ENCODE measurements around the gene SECISBP2L.

The SECISBP2L gene

DNA sequence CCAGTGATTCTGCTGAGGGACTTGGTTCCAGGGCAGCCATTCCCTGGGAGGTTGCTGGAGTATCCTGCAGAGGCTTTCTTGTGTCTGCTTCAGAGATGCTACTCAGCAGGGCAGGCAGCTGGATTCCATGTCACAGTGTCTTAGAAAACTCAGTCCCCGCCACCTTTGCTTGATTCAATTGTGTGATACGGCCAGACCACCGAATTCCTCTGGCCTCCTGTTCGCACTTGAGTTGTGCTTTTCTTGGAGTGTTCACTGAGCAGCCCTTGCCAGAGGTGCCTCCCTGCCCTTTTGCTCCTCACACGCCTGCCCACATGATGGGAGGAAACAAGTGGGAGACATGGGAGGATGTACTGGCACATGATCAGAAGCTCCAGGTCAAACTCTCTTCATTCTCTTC lies 62.9 kb downstream of the SECISBP2L start:
- no peaks in the 10 kb centered on the region for H3K9me3 ChIP-seq (ENCODE audit: insufficient read depth, low read length)
- H3K4me2 ChIP-seq (ENCODE audit: low read length): no peak overlapping the region
- TF ChIP-seq, protein P1, sequence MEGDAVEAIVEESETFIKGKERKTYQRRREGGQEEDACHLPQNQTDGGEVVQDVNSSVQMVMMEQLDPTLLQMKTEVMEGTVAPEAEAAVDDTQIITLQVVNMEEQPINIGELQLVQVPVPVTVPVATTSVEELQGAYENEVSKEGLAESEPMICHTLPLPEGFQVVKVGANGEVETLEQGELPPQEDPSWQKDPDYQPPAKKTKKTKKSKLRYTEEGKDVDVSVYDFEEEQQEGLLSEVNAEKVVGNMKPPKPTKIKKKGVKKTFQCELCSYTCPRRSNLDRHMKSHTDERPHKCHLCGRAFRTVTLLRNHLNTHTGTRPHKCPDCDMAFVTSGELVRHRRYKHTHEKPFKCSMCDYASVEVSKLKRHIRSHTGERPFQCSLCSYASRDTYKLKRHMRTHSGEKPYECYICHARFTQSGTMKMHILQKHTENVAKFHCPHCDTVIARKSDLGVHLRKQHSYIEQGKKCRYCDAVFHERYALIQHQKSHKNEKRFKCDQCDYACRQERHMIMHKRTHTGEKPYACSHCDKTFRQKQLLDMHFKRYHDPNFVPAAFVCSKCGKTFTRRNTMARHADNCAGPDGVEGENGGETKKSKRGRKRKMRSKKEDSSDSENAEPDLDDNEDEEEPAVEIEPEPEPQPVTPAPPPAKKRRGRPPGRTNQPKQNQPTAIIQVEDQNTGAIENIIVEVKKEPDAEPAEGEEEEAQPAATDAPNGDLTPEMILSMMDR (IDR thresholded peaks at IDR 0.05; ENCODE audit: low read depth, low read length): no peak
- no peak for TF ChIP-seq EZH2phosphoT487 (IDR thresholded peaks at IDR 0.05; ENCODE audit: low read depth)
- no peak overlapping the region for H3K9ac ChIP-seq (ENCODE audit: low read length)
- H4K20me1 ChIP-seq (ENCODE audit: insufficient read depth, low read length): no peaks in the 10 kb centered on the region
- H2AFZ ChIP-seq (ENCODE audit: low read depth, low read length): no peak overlapping the region
- H3K36me3 ChIP-seq (replicated peaks; ENCODE audit: low read depth, low read length): peaks cover 6% of the 10 kb centered on the region
- H3K4me3 ChIP-seq (ENCODE audit: low read length): no peak overlapping the region
- H3K4me1 ChIP-seq (ENCODE audit: low read length): no peaks in the 10 kb centered on the region
- no peak overlapping the region for H3K27ac ChIP-seq (ENCODE audit: low read length)
- no peaks in the 10 kb centered on the region for H3K27me3 ChIP-seq (ENCODE audit: low read depth, low read length)
- H3K79me2 ChIP-seq (ENCODE audit: low read length): no peaks in the 10 kb centered on the region

DNA sequence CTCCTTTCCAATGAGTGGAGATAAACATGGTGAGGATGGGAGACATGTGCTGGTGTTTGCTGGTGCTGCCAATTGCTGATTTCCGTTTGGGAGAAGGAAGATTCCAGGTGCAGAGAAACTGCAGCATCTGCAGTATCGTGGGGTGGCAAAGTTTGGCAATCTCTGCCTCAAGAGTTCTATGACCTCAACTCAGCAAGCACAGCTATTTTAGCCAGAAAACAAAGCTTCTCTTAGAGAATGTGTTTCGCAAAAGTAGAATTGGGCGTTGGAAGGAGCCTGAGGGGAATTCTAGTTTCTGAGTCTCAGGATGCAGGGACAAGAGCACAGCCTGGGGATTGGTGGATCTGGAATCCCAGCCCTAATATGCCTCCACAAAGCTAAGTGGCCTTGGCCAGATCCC lies 64.3 kb downstream of the SECISBP2L start:
- Histone ChIP-seq H2AFZ (ENCODE audit: low read depth, low read length) (no peak overlapping the region), H3K27ac (ENCODE audit: low read length) (no peak overlapping the region), H3K27me3 (ENCODE audit: low read depth, low read length) (no peaks in the 10 kb centered on the region), H3K4me2 (ENCODE audit: low read length) (no peak overlapping the region), H3K9ac (ENCODE audit: low read length) (no peak overlapping the region), H3K4me3 (ENCODE audit: low read length) (no peak overlapping the region), H3K9me3 (ENCODE audit: insufficient read depth, low read length) (no peaks in the 10 kb centered on the region), H3K79me2 (ENCODE audit: low read length) (no peaks in the 10 kb centered on the region), H4K20me1 (ENCODE audit: insufficient read depth, low read length) (no peaks in the 10 kb centered on the region), H3K4me1 (ENCODE audit: low read length) (no peaks in the 10 kb centered on the region), H3K36me3 (replicated peaks; ENCODE audit: low read depth, low read length) (no peaks in the 10 kb centered on the region)
- TF ChIP-seq, protein P1 (IDR thresholded peaks at IDR 0.05; ENCODE audit: low read depth, low read length): no peak
- TF ChIP-seq EZH2phosphoT487 (IDR thresholded peaks at IDR 0.05; ENCODE audit: low read depth): no peak

DNA sequence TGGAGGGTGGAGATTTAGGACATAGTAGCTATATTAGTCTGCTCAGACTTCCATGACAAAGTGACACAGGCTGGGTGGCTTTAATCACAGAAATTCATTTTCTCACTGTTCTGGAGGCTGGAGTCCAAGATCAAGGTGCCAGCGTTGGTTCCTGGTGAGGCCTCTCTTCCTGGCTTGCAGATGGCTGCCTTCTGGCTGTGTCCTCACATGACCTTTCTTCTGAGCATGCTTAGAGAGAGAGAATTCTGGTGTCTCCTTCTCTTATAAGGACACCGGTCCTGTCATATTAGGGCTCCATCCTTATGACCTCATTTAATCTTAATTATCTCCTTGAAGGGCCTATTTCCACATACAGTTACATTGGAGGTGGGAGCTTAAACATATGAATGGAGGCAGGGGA lies 67.6 kb downstream of the SECISBP2L start:
- Histone ChIP-seq H3K4me1 (ENCODE audit: low read length) (peaks cover 11% of the 10 kb centered on the region; the same call in 1 of the 2 replicates), H3K9me3 (ENCODE audit: insufficient read depth, low read length) (no peaks in the 10 kb centered on the region), H3K9ac (ENCODE audit: low read length) (no peak overlapping the region), H3K4me2 (ENCODE audit: low read length) (no peak overlapping the region), H3K36me3 (replicated peaks; ENCODE audit: low read depth, low read length) (no peaks in the 10 kb centered on the region), H3K79me2 (ENCODE audit: low read length) (no peaks in the 10 kb centered on the region), H3K4me3 (ENCODE audit: low read length) (no peak overlapping the region), H3K27me3 (ENCODE audit: low read depth, low read length) (no peaks in the 10 kb centered on the region), H3K27ac (ENCODE audit: low read length) (no peak overlapping the region), H4K20me1 (ENCODE audit: insufficient read depth, low read length) (no peaks in the 10 kb centered on the region), H2AFZ (ENCODE audit: low read depth, low read length) (no peak overlapping the region)
- TF ChIP-seq EZH2phosphoT487 (IDR thresholded peaks at IDR 0.05; ENCODE audit: low read depth): no peak
- TF ChIP-seq, protein P1 (IDR thresholded peaks at IDR 0.05; ENCODE audit: low read depth, low read length): no peak

DNA sequence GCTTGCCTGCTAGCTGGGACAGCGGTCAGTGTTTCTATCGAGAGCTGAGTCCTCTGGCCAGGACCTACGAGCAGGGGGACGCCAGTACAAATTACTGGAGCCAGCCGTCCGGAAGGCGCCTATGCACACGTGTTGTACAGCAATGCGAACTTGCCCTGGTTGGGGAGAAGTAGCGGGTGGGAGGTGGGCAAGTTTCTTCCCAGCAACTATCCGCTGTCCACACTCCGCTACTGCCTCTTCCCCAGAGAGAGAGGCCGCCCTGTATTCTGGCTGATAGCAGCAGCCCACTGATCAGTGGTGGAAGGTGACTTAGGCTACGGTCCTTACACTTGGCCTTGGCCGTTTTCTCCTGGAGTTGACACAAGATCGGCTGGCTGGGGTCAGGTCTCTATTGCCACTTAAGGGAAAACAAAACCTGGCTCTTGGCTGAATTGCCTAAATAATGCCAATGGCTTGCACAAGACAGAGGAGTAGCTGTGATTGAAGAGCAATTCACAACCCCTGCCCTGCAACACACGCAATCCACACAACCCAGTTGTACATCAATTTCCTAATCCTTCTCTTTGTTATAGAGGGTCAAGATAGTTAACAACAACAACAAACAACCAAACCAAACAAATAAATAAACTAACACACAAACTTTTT lies 69.7 kb downstream of the SECISBP2L start:
- Histone ChIP-seq H3K4me3 (ENCODE audit: low read length) (peak overlapping the region; percentile 91), H3K27me3 (ENCODE audit: low read depth, low read length) (no peaks in the 10 kb centered on the region), H3K36me3 (replicated peaks; ENCODE audit: low read depth, low read length) (no peaks in the 10 kb centered on the region), H3K79me2 (ENCODE audit: low read length) (no peaks in the 10 kb centered on the region), H3K9ac (ENCODE audit: low read length) (peak overlapping the region; percentile 88), H4K20me1 (ENCODE audit: insufficient read depth, low read length) (no peaks in the 10 kb centered on the region), H3K4me1 (ENCODE audit: low read length) (peaks cover 11% of the 10 kb centered on the region; the same call in 1 of the 2 replicates), H2AFZ (ENCODE audit: low read depth, low read length) (peak overlapping the region; percentile 97), H3K27ac (ENCODE audit: low read length) (no peak overlapping the region), H3K4me2 (ENCODE audit: low read length) (peak overlapping the region; percentile 100), H3K9me3 (ENCODE audit: insufficient read depth, low read length) (no peaks in the 10 kb centered on the region)
- no peak for TF ChIP-seq EZH2phosphoT487 (IDR thresholded peaks at IDR 0.05; ENCODE audit: low read depth)
- TF ChIP-seq, protein P1 (IDR thresholded peaks at IDR 0.05; ENCODE audit: low read depth, low read length): no peak

Measured in OCI-LY3 (cell line).